Smooth muscle cell of the brain vasculature (primary cell): Measurements from ENCODE around the gene HTR3B.

Experiments
- DNase-seq: peaks from one replicate; pipeline ENCODE4 v3.0.0-alpha.2; 2012; ENCODE audit warnings: low read depth, low spot score

Gene HTR3B

GRCh38 chr11:113991170-113991569, 86.6 kb downstream of the HTR3B start:
- DNase-seq: peak; percentile 20

GRCh38 chr11:113991718-113992458, 87.3 kb downstream of the HTR3B start:
- DNase-seq: no peak

- no peak for DNase-seq
These were observed 88.0 kb downstream of the HTR3B start for GRCh38 chr11:113992459-113993110.

- no peak for DNase-seq
These were observed 89.7 kb downstream of the HTR3B start for GRCh38 chr11:113994077-113994954.
